Hepatocyte (in vitro differentiated cells): ENCODE data around the gene PPIF. TPM values are rescaled to one million over a fixed set of nuclear protein-coding genes. Genes with fewer than 3 reads are reported as not detected.
A peak's percentile ranks its signal among the peaks of the same experiment; 100 is the strongest.

Experiments used
- DNase-seq: peaks from one replicate; pipeline ENCODE4 v3.0.0-alpha.2; 2016; ENCODE audit warnings: low spot score
- H2AFZ ChIP-seq: fragments of 200-600 bp; sonication (generic); 2 replicates; pipeline ENCODE4 v1.6.0; 2016; ENCODE audit warnings: antibody characterized with exemption, mild to moderate bottlenecking
- H3K27ac ChIP-seq: fragments of 200-600 bp; sonication (generic); 2 replicates; pipeline ENCODE4 v1.5.1; 2016; ENCODE audit warnings: mild to moderate bottlenecking
- H3K27me3 ChIP-seq: fragments of 200-600 bp; sonication (generic); 2 replicates; pipeline ENCODE4 v1.6.1; 2016
- H3K36me3 ChIP-seq: fragments of 200-600 bp; sonication (generic); replicated peaks from 2 replicates; pipeline ENCODE4 v1.5.1; 2016; ENCODE audit warnings: low read depth; ENCODE audit not compliant: insufficient read depth
- H3K4me1 ChIP-seq: fragments of 200-600 bp; sonication (generic); 2 replicates; pipeline ENCODE4 v1.5.1; 2016; ENCODE audit warnings: mild to moderate bottlenecking, moderate library complexity; ENCODE audit not compliant: insufficient read depth
- H3K4me2 ChIP-seq: fragments of 200-600 bp; sonication (generic); 2 replicates; pipeline ENCODE4 v1.6.0; 2016
- H3K4me3 ChIP-seq: fragments of 200-600 bp; sonication (generic); 2 replicates; pipeline ENCODE4 v1.5.1; 2016; ENCODE audit warnings: mild to moderate bottlenecking
- H3K79me2 ChIP-seq: fragments of 200-600 bp; sonication (generic); 2 replicates; pipeline ENCODE4 v1.6.0; 2017; ENCODE audit warnings: mild to moderate bottlenecking
- H3K9me2 ChIP-seq: fragments of 200-600 bp; sonication (generic); replicated peaks from 2 replicates; pipeline ENCODE4 v1.6.0; 2017; ENCODE audit warnings: mild to moderate bottlenecking; ENCODE audit not compliant: insufficient read depth
- H3K9me3 ChIP-seq: fragments of 200-600 bp; sonication (generic); 2 replicates; pipeline ENCODE4 v1.5.1; 2016; ENCODE audit warnings: low read depth, mild to moderate bottlenecking
- H4K20me1 ChIP-seq: fragments of 200-600 bp; sonication (generic); 2 replicates; pipeline ENCODE4 v1.6.0; 2016; ENCODE audit warnings: mild to moderate bottlenecking; ENCODE audit not compliant: insufficient read depth, poor library complexity, severe bottlenecking
- EZH2 ChIP-seq: fragments of 200-600 bp; sonication (generic); IDR thresholded peaks from 2 replicates; pipeline ENCODE4 v1.6.1; 2016; ENCODE audit warnings: antibody characterized with exemption, mild to moderate bottlenecking, borderline replicate concordance
- EZH2phosphoT487 ChIP-seq: fragments of 200-600 bp; sonication (generic); IDR thresholded peaks from one replicate; pipeline ENCODE4 v1.6.1; 2018; ENCODE audit warnings: antibody characterized with exemption, mild to moderate bottlenecking, low read depth, moderate library complexity; ENCODE audit not compliant: unreplicated experiment, severe bottlenecking
- WGBS: methylation state at CpG from one replicate; pipeline ENCODE4 v1.1.6; 2016; ENCODE audit warnings: low lambda C conversion rate; ENCODE audit errors: missing lambda C conversion rate; 5-methylcytosine and 5-hydroxymethylcytosine counted together
- polyA plus RNA-seq: library from polyadenylated mRNA; unstranded; fragments of >200 nt; fragmentation: Nextera tagmentation; extraction: Ambion mirVana; gene quantifications from 2 replicates; pipeline ENCODE4 v1.2.1, GENCODE V29; 2016
- total RNA-seq: library from RNA; depleted of rRNA; stranded (reverse); fragments of >200 nt; gene quantifications from 2 replicates; pipeline ENCODE4 v1.2.3, GENCODE V29; 2014
- TF ChIP-seq, protein P1 (sequence below): fragments of 200-600 bp; sonication (generic); IDR thresholded peaks from 2 replicates; pipeline ENCODE4 v1.5.1; 2016; ENCODE audit warnings: antibody characterized with exemption, mild to moderate bottlenecking; ENCODE audit not compliant: poor library complexity

The PPIF gene
- total and polyA plus RNA-seq, 2 experiments from 2014 or later, result 70.3 to 79.4 TPM

DNA sequence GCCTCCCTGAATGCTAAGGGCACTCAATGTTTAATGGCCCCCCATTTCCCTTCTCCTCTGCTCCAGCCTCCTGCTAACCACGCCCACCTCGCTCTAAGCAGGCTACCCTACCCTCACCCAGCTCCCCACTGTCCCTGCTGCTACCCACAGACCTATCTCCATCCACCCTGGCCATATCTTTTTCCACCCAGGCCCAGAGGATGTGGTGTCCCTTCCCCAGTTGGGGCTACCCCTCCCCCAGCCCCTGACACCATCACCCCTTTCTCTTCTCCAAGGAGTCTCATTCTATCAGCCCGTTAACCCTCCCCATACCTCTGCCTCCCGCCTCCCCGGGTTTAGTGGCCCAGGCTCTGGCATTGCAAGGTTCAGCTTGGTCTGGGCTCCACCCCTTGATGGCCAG, 28.9 kb upstream of the PPIF start:
- no peak overlapping the region for H3K4me2 ChIP-seq
- H3K36me3 ChIP-seq, result no peaks in the 10 kb centered on the region
- TF ChIP-seq EZH2 (no peak), EZH2phosphoT487 (no peak)
- TF ChIP-seq, protein P1, sequence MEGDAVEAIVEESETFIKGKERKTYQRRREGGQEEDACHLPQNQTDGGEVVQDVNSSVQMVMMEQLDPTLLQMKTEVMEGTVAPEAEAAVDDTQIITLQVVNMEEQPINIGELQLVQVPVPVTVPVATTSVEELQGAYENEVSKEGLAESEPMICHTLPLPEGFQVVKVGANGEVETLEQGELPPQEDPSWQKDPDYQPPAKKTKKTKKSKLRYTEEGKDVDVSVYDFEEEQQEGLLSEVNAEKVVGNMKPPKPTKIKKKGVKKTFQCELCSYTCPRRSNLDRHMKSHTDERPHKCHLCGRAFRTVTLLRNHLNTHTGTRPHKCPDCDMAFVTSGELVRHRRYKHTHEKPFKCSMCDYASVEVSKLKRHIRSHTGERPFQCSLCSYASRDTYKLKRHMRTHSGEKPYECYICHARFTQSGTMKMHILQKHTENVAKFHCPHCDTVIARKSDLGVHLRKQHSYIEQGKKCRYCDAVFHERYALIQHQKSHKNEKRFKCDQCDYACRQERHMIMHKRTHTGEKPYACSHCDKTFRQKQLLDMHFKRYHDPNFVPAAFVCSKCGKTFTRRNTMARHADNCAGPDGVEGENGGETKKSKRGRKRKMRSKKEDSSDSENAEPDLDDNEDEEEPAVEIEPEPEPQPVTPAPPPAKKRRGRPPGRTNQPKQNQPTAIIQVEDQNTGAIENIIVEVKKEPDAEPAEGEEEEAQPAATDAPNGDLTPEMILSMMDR, result no peak
- no peaks in the 10 kb centered on the region for H4K20me1 ChIP-seq
- peak overlapping the region; percentile 63 for H3K27ac ChIP-seq
- no peaks in the 10 kb centered on the region for H3K9me3 ChIP-seq
- no peak for DNase-seq
- WGBS, result 98% methylated on average over 5 of the region's 5 CpGs
- no peak overlapping the region for H3K4me3 ChIP-seq
- no peaks in the 10 kb centered on the region for H3K4me1 ChIP-seq
- no peak overlapping the region for H2AFZ ChIP-seq
- no peaks in the 10 kb centered on the region for H3K79me2 ChIP-seq
- no peaks in the 10 kb centered on the region for H3K27me3 ChIP-seq
- no peaks in the 10 kb centered on the region for H3K9me2 ChIP-seq

DNA sequence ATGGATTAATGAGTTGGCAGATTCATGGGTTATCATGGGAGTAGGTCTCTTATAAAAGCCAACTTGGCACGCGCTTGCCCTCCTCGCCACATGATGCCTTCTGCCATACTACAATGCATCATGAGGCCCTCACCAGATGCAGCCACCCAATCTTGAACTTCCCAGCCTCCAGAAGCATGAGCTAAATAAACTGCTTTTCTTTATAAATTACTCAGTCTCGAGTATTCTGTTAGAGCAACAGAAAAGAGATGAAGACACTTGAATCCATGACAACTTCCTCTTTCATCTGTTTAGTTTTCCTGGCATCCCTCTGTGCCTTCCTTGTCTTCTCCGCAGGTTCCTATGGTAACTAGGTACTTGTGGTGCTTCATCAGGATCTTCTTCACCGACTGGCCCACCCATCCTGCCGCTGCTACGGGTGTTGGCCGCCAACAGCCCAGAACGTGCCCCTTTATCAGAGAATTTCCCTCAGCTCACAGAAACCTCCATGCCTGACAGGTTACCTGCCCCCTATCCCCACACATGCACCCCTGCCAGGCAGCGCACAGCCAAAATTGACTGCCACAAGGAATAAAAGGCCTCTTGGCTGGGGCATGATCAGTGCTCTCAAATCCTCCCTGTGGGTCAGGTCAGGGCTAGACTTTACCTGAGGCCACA, 28.0 kb upstream of the PPIF start:
- no peak overlapping the region for H2AFZ ChIP-seq
- H3K27me3 ChIP-seq, result no peaks in the 10 kb centered on the region
- no peak for DNase-seq
- H3K4me3 ChIP-seq, result no peak overlapping the region
- no peaks in the 10 kb centered on the region for H3K79me2 ChIP-seq
- no peaks in the 10 kb centered on the region for H3K36me3 ChIP-seq
- no peaks in the 10 kb centered on the region for H3K9me2 ChIP-seq
- H3K4me2 ChIP-seq, result no peak overlapping the region
- TF ChIP-seq EZH2phosphoT487 (no peak), EZH2 (no peak)
- TF ChIP-seq, protein P1, result no peak
- no peaks in the 10 kb centered on the region for H4K20me1 ChIP-seq
- WGBS, result 86% methylated on average over 11 of the region's 11 CpGs
- H3K9me3 ChIP-seq, result no peaks in the 10 kb centered on the region
- no peak overlapping the region for H3K27ac ChIP-seq
- no peaks in the 10 kb centered on the region for H3K4me1 ChIP-seq

- Histone ChIP-seq H3K4me2 (no peak overlapping the region), H2AFZ (no peak overlapping the region), H3K9me3 (no peaks in the 10 kb centered on the region), H3K4me3 (no peak overlapping the region), H3K4me1 (no peaks in the 10 kb centered on the region), H3K79me2 (no peaks in the 10 kb centered on the region), H3K9me2 (no peaks in the 10 kb centered on the region), H3K27ac (no peak overlapping the region), H3K36me3 (no peaks in the 10 kb centered on the region), H4K20me1 (no peaks in the 10 kb centered on the region), H3K27me3 (no peaks in the 10 kb centered on the region)
- TF ChIP-seq EZH2, result no peak
- TF ChIP-seq, protein P1, result no peak
- TF ChIP-seq EZH2phosphoT487, result no peak
- 96% methylated on average over 2 of the region's 2 CpGs for WGBS
- DNase-seq, result no peak
These were observed 27.0 kb upstream of the PPIF start for GRCh38 chr10:79320316-79320715.
